ENCODE data around the gene MGAT5B.

DNA sequence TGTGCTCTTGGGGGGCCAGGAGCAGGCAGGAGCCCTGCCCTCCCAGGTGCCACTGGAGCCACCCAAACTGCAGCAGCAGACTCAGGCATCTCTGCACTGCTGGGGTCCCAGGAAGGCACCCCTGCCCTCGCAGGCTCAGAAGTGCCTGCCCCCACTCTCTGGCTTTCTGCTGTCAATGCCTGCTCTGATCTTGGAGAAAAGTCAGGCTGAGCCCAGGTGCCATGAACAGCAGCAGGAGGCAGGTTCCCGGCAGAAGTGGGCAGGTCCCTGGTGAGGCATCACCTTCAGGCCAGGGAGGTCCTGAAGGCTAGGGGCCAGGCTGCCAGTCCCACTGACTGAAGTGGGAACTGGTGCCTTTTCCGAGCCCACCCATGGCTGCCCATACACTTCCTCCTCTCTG is 106.5 kb downstream of the MGAT5B start:
- TF ChIP-seq, protein P1, sequence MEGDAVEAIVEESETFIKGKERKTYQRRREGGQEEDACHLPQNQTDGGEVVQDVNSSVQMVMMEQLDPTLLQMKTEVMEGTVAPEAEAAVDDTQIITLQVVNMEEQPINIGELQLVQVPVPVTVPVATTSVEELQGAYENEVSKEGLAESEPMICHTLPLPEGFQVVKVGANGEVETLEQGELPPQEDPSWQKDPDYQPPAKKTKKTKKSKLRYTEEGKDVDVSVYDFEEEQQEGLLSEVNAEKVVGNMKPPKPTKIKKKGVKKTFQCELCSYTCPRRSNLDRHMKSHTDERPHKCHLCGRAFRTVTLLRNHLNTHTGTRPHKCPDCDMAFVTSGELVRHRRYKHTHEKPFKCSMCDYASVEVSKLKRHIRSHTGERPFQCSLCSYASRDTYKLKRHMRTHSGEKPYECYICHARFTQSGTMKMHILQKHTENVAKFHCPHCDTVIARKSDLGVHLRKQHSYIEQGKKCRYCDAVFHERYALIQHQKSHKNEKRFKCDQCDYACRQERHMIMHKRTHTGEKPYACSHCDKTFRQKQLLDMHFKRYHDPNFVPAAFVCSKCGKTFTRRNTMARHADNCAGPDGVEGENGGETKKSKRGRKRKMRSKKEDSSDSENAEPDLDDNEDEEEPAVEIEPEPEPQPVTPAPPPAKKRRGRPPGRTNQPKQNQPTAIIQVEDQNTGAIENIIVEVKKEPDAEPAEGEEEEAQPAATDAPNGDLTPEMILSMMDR (IDR thresholded peaks at IDR 0.05; ENCODE audit: low read length) = no peak
- TF ChIP-seq EZH2 (optimal IDR thresholded peaks at IDR 0.05; ENCODE audit: low read depth, low read length) = no peak
